Neural cell (in vitro differentiated cells): ENCODE data around the gene DNAJC8. TPM values are rescaled to one million over a fixed set of nuclear protein-coding genes. Genes with fewer than 3 reads are reported as not detected.

Experiments
- H2AFZ ChIP-seq: fragments of 200-600, 300-800 bp; sonication (generic), shearing (Covaris generic); 2 replicates; pipeline ENCODE4 v1.6.0; 2014; ENCODE audit warnings: low read depth, mild to moderate bottlenecking, antibody characterized with exemption, low read length, moderate library complexity
- H3F3A ChIP-seq: fragments of 200-600 bp; shearing (Covaris generic); 2 replicates; pipeline ENCODE4 v1.6.1; 2016; ENCODE audit warnings: mild to moderate bottlenecking, moderate library complexity, mixed read lengths, antibody characterized with exemption, low read length; ENCODE audit not compliant: insufficient read depth, poor library complexity, severe bottlenecking
- H3K27ac ChIP-seq: fragments of 200-600, 300-800 bp; sonication (generic), shearing (Covaris generic); 2 replicates; pipeline ENCODE4 v1.5.1; 2014; ENCODE audit warnings: mild to moderate bottlenecking, low read length, moderate library complexity
- H3K27me3 ChIP-seq: fragments of 300-800, 200-600 bp; sonication (generic), shearing (Covaris generic); 2 replicates; pipeline ENCODE4 v1.6.0; 2014; ENCODE audit warnings: mild to moderate bottlenecking, low read depth, low read length, moderate library complexity; ENCODE audit not compliant: insufficient read depth
- H3K36me3 ChIP-seq: fragments of 300-800, 200-600 bp; sonication (generic), shearing (Covaris generic); 2 replicates; pipeline ENCODE4 v1.5.1; 2014; ENCODE audit warnings: mild to moderate bottlenecking, antibody characterized with exemption, low read length, moderate library complexity; ENCODE audit not compliant: insufficient read depth
- H3K4me2 ChIP-seq: fragments of 300-800, 200-600 bp; sonication (generic), shearing (Covaris generic); 2 replicates; pipeline ENCODE4 v1.6.0; 2014; ENCODE audit warnings: mild to moderate bottlenecking, low read length
- H3K4me3 ChIP-seq: fragments of 300-800, 200-600 bp; sonication (generic), shearing (Covaris generic); 2 replicates; pipeline ENCODE4 v1.5.1; 2014; ENCODE audit warnings: mild to moderate bottlenecking, low read length, moderate library complexity
- H3K79me2 ChIP-seq: fragments of 200-600 bp; shearing (Covaris generic); replicated peaks from 2 replicates; pipeline ENCODE4 v1.6.0; 2014; ENCODE audit warnings: mild to moderate bottlenecking, low read length, moderate library complexity; ENCODE audit not compliant: insufficient read depth
- H3K9ac ChIP-seq: fragments of 300-800, 200-600 bp; sonication (generic), shearing (Covaris generic); 2 replicates; pipeline ENCODE4 v1.6.1; 2016; ENCODE audit warnings: mild to moderate bottlenecking, low read length, mixed read lengths
- H3K9me2 ChIP-seq: fragments of 200-600 bp; shearing (Covaris generic); 2 replicates; pipeline ENCODE4 v1.6.1; 2016; ENCODE audit warnings: mild to moderate bottlenecking, low read length, mixed read lengths; ENCODE audit not compliant: insufficient read depth
- H3K9me3 ChIP-seq: fragments of 200-600, 300-800 bp; sonication (generic), shearing (Covaris generic); 2 replicates; pipeline ENCODE4 v1.6.1; 2016; ENCODE audit warnings: mild to moderate bottlenecking, mixed run types, low read length, moderate library complexity, mixed read lengths
- H4K20me1 ChIP-seq: fragments of 200-600 bp; shearing (Covaris generic); 2 replicates; pipeline ENCODE4 v1.6.1; 2016; ENCODE audit warnings: mild to moderate bottlenecking, mixed run types; ENCODE audit not compliant: insufficient read depth
- EP300 ChIP-seq: fragments of 450-650 bp; conservative IDR thresholded peaks from 2 replicates; pipeline ENCODE4 v1.6.1; 2014; ENCODE audit warnings: antibody characterized with exemption, mild to moderate bottlenecking, moderate library complexity; ENCODE audit not compliant: poor library complexity, severe bottlenecking
- EZH2 ChIP-seq: fragments of 200-600, 300-800 bp; shearing (Covaris generic), sonication (generic); IDR thresholded peaks from 2 replicates; pipeline ENCODE4 v1.6.1; 2014; ENCODE audit warnings: antibody characterized with exemption, low read length, borderline replicate concordance, mild to moderate bottlenecking; ENCODE audit not compliant: insufficient read depth, poor library complexity, severe bottlenecking
- MXI1 ChIP-seq: fragments of 450-650 bp; conservative IDR thresholded peaks from 2 replicates; pipeline ENCODE4 v1.6.1; 2014; ENCODE audit warnings: antibody characterized with exemption, mild to moderate bottlenecking; ENCODE audit not compliant: poor library complexity, severe bottlenecking
- POLR2AphosphoS5 ChIP-seq: IDR thresholded peaks from 2 replicates; pipeline ENCODE4 v1.6.1; 2012
- RAD21 ChIP-seq: fragments of 450-650 bp; conservative IDR thresholded peaks from 2 replicates; pipeline ENCODE4 v1.6.1; 2014; ENCODE audit warnings: antibody characterized with exemption, mild to moderate bottlenecking, moderate library complexity
- SMC3 ChIP-seq: fragments of 450-650 bp; conservative IDR thresholded peaks from 2 replicates; pipeline ENCODE4 v1.6.1; 2014; ENCODE audit warnings: antibody characterized with exemption, mild to moderate bottlenecking, moderate library complexity; ENCODE audit not compliant: poor library complexity
- TAF1 ChIP-seq: IDR thresholded peaks from 2 replicates; pipeline ENCODE4 v1.6.1; 2012; ENCODE audit warnings: low read depth
- polyA plus RNA-seq: library from polyadenylated mRNA; depleted of rRNA; stranded (reverse); fragments of >200 nt; gene quantifications from 2 replicates; pipeline ENCODE4 v1.2.3, GENCODE V29; 2014
- TF ChIP-seq, protein P1 (sequence below): IDR thresholded peaks from 2 replicates; pipeline ENCODE4 v1.6.1; 2012; ENCODE audit warnings: borderline replicate concordance
- TF ChIP-seq, protein P2 (sequence below): fragments of 450-650 bp; IDR thresholded peaks from 2 replicates; pipeline ENCODE4 v1.5.1; 2014; ENCODE audit warnings: antibody characterized with exemption, mild to moderate bottlenecking, moderate library complexity; ENCODE audit not compliant: poor library complexity, severe bottlenecking

The DNAJC8 gene
- polyA plus RNA-seq, 1 donor from 2014 or later: 184 TPM

DNA sequence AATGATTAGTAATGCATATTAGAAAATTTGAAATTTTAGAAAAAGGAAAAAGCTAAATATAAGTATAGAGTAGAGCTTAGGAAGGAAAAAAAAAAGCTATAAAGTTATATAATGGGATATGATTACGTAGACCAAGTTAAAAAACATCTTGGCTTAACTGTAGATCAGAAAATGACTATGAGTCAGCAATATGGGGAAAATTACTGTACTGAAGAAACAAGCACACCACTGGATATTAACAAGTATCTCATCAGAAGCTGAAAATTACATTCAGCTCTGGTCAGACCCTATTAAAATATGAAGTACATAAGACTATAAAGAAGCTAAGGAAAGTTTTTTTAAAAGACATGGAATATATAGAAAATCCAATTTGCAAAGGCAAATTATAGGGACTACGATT, 19.5 kb downstream of the DNAJC8 start:
- TF ChIP-seq EZH2: no peak
- no peak for TF ChIP-seq RAD21
- TF ChIP-seq, protein P1, sequence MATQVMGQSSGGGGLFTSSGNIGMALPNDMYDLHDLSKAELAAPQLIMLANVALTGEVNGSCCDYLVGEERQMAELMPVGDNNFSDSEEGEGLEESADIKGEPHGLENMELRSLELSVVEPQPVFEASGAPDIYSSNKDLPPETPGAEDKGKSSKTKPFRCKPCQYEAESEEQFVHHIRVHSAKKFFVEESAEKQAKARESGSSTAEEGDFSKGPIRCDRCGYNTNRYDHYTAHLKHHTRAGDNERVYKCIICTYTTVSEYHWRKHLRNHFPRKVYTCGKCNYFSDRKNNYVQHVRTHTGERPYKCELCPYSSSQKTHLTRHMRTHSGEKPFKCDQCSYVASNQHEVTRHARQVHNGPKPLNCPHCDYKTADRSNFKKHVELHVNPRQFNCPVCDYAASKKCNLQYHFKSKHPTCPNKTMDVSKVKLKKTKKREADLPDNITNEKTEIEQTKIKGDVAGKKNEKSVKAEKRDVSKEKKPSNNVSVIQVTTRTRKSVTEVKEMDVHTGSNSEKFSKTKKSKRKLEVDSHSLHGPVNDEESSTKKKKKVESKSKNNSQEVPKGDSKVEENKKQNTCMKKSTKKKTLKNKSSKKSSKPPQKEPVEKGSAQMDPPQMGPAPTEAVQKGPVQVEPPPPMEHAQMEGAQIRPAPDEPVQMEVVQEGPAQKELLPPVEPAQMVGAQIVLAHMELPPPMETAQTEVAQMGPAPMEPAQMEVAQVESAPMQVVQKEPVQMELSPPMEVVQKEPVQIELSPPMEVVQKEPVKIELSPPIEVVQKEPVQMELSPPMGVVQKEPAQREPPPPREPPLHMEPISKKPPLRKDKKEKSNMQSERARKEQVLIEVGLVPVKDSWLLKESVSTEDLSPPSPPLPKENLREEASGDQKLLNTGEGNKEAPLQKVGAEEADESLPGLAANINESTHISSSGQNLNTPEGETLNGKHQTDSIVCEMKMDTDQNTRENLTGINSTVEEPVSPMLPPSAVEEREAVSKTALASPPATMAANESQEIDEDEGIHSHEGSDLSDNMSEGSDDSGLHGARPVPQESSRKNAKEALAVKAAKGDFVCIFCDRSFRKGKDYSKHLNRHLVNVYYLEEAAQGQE: no peak
- no peak for TF ChIP-seq POLR2AphosphoS5
- TF ChIP-seq TAF1: no peak
- TF ChIP-seq, protein P2, sequence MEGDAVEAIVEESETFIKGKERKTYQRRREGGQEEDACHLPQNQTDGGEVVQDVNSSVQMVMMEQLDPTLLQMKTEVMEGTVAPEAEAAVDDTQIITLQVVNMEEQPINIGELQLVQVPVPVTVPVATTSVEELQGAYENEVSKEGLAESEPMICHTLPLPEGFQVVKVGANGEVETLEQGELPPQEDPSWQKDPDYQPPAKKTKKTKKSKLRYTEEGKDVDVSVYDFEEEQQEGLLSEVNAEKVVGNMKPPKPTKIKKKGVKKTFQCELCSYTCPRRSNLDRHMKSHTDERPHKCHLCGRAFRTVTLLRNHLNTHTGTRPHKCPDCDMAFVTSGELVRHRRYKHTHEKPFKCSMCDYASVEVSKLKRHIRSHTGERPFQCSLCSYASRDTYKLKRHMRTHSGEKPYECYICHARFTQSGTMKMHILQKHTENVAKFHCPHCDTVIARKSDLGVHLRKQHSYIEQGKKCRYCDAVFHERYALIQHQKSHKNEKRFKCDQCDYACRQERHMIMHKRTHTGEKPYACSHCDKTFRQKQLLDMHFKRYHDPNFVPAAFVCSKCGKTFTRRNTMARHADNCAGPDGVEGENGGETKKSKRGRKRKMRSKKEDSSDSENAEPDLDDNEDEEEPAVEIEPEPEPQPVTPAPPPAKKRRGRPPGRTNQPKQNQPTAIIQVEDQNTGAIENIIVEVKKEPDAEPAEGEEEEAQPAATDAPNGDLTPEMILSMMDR: no peak
- TF ChIP-seq EP300: no peak
- TF ChIP-seq SMC3: no peak
- no peak for TF ChIP-seq MXI1
- no peaks in the 10 kb centered on the region for H3K9me2 ChIP-seq
- no peaks in the 10 kb centered on the region for H3K79me2 ChIP-seq
- H3K4me2 ChIP-seq: no peak overlapping the region
- no peak overlapping the region for H3K4me3 ChIP-seq
- no peak overlapping the region for H2AFZ ChIP-seq
- H4K20me1 ChIP-seq: no peaks in the 10 kb centered on the region
- no peak overlapping the region for H3K9ac ChIP-seq
- no peaks in the 10 kb centered on the region for H3K27me3 ChIP-seq
- no peak overlapping the region for H3K27ac ChIP-seq
- H3K36me3 ChIP-seq: no peaks in the 10 kb centered on the region
- H3F3A ChIP-seq: no peaks in the 10 kb centered on the region
- no peaks in the 10 kb centered on the region for H3K9me3 ChIP-seq

DNA sequence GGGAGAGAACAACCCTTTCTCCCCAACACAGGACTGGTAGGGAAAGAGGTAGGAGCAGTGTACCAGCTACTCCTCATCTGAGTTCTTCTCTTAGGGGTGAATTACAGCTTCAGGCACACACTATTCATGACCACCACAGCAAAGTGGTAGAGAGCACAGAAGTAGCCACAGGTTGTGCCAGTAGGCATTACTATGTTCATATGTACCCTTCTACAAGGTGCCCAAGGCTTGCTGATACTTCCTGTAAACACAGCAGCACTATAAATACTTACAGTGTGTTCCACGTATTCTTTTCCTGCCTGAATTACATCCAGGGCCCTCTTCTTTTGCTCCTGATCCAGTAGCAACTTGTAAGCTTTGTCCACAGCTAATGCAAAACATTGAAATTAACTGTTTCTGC, 23.1 kb downstream of the DNAJC8 start:
- Histone ChIP-seq H3K4me2 (no peak overlapping the region), H4K20me1 (no peaks in the 10 kb centered on the region), H3K9me3 (no peaks in the 10 kb centered on the region), H3K36me3 (no peaks in the 10 kb centered on the region), H3K27me3 (no peaks in the 10 kb centered on the region), H2AFZ (no peak overlapping the region), H3K27ac (no peak overlapping the region), H3K4me3 (no peak overlapping the region), H3K9me2 (no peaks in the 10 kb centered on the region), H3K9ac (no peak overlapping the region), H3F3A (no peaks in the 10 kb centered on the region), H3K79me2 (no peaks in the 10 kb centered on the region)
- TF ChIP-seq MXI1: no peak
- TF ChIP-seq RAD21: no peak
- TF ChIP-seq, protein P1: no peak
- TF ChIP-seq POLR2AphosphoS5: no peak
- no peak for TF ChIP-seq EP300
- no peak for TF ChIP-seq SMC3
- no peak for TF ChIP-seq TAF1
- TF ChIP-seq, protein P2: no peak
- TF ChIP-seq EZH2: no peak
